K562 (cell line): ENCODE results near the gene CERS6. TPM values are rescaled to one million over a fixed set of nuclear protein-coding genes. Genes with fewer than 3 reads are reported as not detected.

ENCODE experiments used
- CBX1 ChIP-seq: sonication (generic); IDR thresholded peaks from 2 replicates; pipeline ENCODE4 v1.6.1; 2016; ENCODE audit warnings: antibody characterized with exemption, low read depth, mild to moderate bottlenecking
- CBX3 ChIP-seq, 2 experiments: IDR thresholded peaks; 1 replicate in 1 of 2; 2 replicates in 1 of 2; pipeline ENCODE4 v1.6.1; 2012; ENCODE audit warnings: inconsistent platforms in 2 of 2, low read length in 2 of 2, borderline replicate concordance in 1 of 2, control low read depth in 1 of 2
- FOXM1 ChIP-seq, 2 experiments: fragments of 450-650 bp in 1 of 2; sonication (generic) in 1 of 2; formaldehyde crosslinking in 1 of 2; IDR thresholded peaks; 2 replicates each; pipeline versions ENCODE4 v1.6.1 to v1.9.0; 2017 to 2022; ENCODE audit warnings: low read depth in 2 of 2, mild to moderate bottlenecking in 2 of 2, missing genetic modification reagents in 1 of 2, moderate library complexity in 1 of 2
- GABPB1 ChIP-seq: sonication (generic); formaldehyde crosslinking; IDR thresholded peaks from 2 replicates; pipeline ENCODE4 v1.8.0; 2022; ENCODE audit warnings: mild to moderate bottlenecking, missing genetic modification reagents
- GATA2 ChIP-seq: sonication (generic); formaldehyde crosslinking; IDR thresholded peaks from 2 replicates; pipeline ENCODE4 v1.4.0; 2020; ENCODE audit warnings: mild to moderate bottlenecking, missing genetic modification reagents
- MTA2 ChIP-seq: fragments of 450-650 bp; IDR thresholded peaks from 2 replicates; pipeline ENCODE4 v1.6.1; 2016; ENCODE audit warnings: low read depth
- MYBL2 ChIP-seq, 2 experiments: fragments of 450-650 bp in 1 of 2; sonication (generic) in 1 of 2; formaldehyde crosslinking in 1 of 2; IDR thresholded peaks; 2 replicates each; pipeline versions ENCODE4 v1.6.1 to v1.8.1; 2017 to 2022; ENCODE audit warnings: borderline replicate concordance in 1 of 2, inconsistent platforms in 1 of 2, low read depth in 1 of 2, mild to moderate bottlenecking in 1 of 2, missing genetic modification reagents in 1 of 2, moderate library complexity in 1 of 2
- NELFE ChIP-seq: IDR thresholded peaks from 2 replicates; pipeline ENCODE4 v1.6.1; 2011; ENCODE audit warnings: mild to moderate bottlenecking; ENCODE audit not compliant: insufficient read depth, insufficient read length
- PTRF ChIP-seq: fragments of 450-650 bp; IDR thresholded peaks from 2 replicates; pipeline ENCODE4 v1.6.1; 2016; ENCODE audit warnings: mild to moderate bottlenecking, missing genetic modification characterization, missing compliant biosample characterization
- RFX1 ChIP-seq: fragments of 450-650 bp; IDR thresholded peaks from 2 replicates; pipeline ENCODE4 v1.6.1; 2016; ENCODE audit warnings: mild to moderate bottlenecking, moderate library complexity
- RFX5 ChIP-seq: IDR thresholded peaks from 2 replicates; pipeline ENCODE4 v1.6.1; 2011; ENCODE audit warnings: low read depth, mild to moderate bottlenecking, improper control_type of control experiment, low read length
- SETDB1 ChIP-seq: IDR thresholded peaks from one replicate; pipeline ENCODE4 v1.6.1; 2012; ENCODE audit warnings: low read length, control low read depth, inconsistent platforms
- SMARCA5 ChIP-seq: fragments of 450-650 bp; IDR thresholded peaks from 2 replicates; pipeline ENCODE4 v1.6.1; 2016
- TAF9B ChIP-seq: fragments of 450-650 bp; IDR thresholded peaks from 2 replicates; pipeline ENCODE4 v1.6.1; 2018; ENCODE audit warnings: mild to moderate bottlenecking; ENCODE audit not compliant: partially characterized antibody
- TBP ChIP-seq: optimal IDR thresholded peaks from 2 replicates; pipeline ENCODE3; 2011; ENCODE audit warnings: low read depth, low read length, improper control_type of control experiment
- ZNF140 ChIP-seq: fragments of 250-450 bp; sonication (Bioruptor Pico); IDR thresholded peaks from 2 replicates; pipeline ENCODE4 v1.8.0; 2021; ENCODE audit warnings: moderate library complexity, mild to moderate bottlenecking, inconsistent platforms
- ZNF232 ChIP-seq: sonication (generic); formaldehyde crosslinking; IDR thresholded peaks from 2 replicates; pipeline ENCODE4 v1.8.0; 2022; ENCODE audit warnings: mild to moderate bottlenecking, missing genetic modification reagents
- ZNF354B ChIP-seq: fragments of 250-450 bp; sonication (Bioruptor Pico); IDR thresholded peaks from 2 replicates; pipeline ENCODE4 v1.4.0; 2020
- ZNF407 ChIP-seq: fragments of 450-650 bp; IDR thresholded peaks from 2 replicates; pipeline ENCODE4 v1.6.1; 2016; ENCODE audit warnings: low read depth
- ZNF408 ChIP-seq: fragments of 250-450 bp; sonication (Bioruptor Pico); IDR thresholded peaks from 2 replicates; pipeline ENCODE4 v1.4.0; 2020; ENCODE audit warnings: low read depth, mild to moderate bottlenecking, moderate library complexity
- ZNF57 ChIP-seq: fragments of 450-650 bp; formaldehyde crosslinking; IDR thresholded peaks from 2 replicates; pipeline ENCODE4 v1.4.0; 2020; ENCODE audit warnings: mild to moderate bottlenecking, moderate library complexity
- ZNF583 ChIP-seq: fragments of 250-450 bp; sonication (Bioruptor Pico); IDR thresholded peaks from 2 replicates; pipeline ENCODE4 v1.4.0; 2020
- polyA plus RNA-seq, 8 experiments: library from polyadenylated mRNA; depleted of rRNA in 4 of 8; stranded (reverse) in 5 of 8; unstranded in 3 of 8; fragments of >200 nt; fragmentation: Nextera tagmentation in 2 of 8; fragmentation: Illumina TruSeq in 1 of 8; extraction: Ambion mirVana in 2 of 8; extraction: Trizol in 1 of 8; gene quantifications; 2 replicates each; pipeline versions ENCODE4 v1.2.1 to v1.2.3, GENCODE V29; 2011 to 2014; ENCODE audit warnings: inconsistent platforms in 1 of 8, missing spikeins in 1 of 8
- total RNA-seq, 7 experiments: library from RNA; depleted of rRNA in 6 of 7; stranded (reverse); fragments of >200 nt in 6 of 7; fragmentation: Illumina TruSeq in 2 of 7; extraction: Trizol in 2 of 7; gene quantifications; 2 replicates each; pipeline versions ENCODE4 v1.2.1 to v1.2.3, GENCODE V29; 2011 to 2021; ENCODE audit warnings: low replicate concordance in 1 of 7

Gene CERS6
- total and polyA plus RNA-seq, 9 of the 15 experiments (the other 6 are each of a cell fraction or from before 2014, with no cell fraction given) = 1.6 to 13.6 (median 11.4) TPM

GRCh38 chr2:168773719-168774521 is 317.8 kb downstream of the CERS6 start (continued):
- TF ChIP-seq FOXM1 (IDR thresholded peaks at IDR 0.05; ENCODE audit: low read depth) (peak; percentile 98), FOXM1 (CRISPR knock-in tag; IDR thresholded peaks at IDR 0.05; ENCODE audit: low read depth) (no peak), SETDB1 (no peak), RFX1 (no peak), NELFE (no peak), ZNF140 (no peak), CBX3 (IDR thresholded peaks at IDR 0.05; ENCODE audit: borderline replicate concordance in 1 of 2, low read length in 2 of 2) (peak in 1 of 2 experiments; percentile 81; a peak in 2 of 3 replicates), MYBL2 (IDR thresholded peaks at IDR 0.05; ENCODE audit: low read depth) (peak; percentile 86), MYBL2 (CRISPR knock-in tag; IDR thresholded peaks at IDR 0.05; ENCODE audit: borderline replicate concordance) (no peak), PTRF (no peak), ZNF354B (CRISPR knock-in tag) (no peak), GATA2 (CRISPR knock-in tag) (peak; percentile 96), ZNF408 (CRISPR knock-in tag) (no peak), ZNF583 (CRISPR knock-in tag) (peak; percentile 90), CBX1 (0 out of 2 replicates have a peak, but pooled peaks have one; percentile 53), MTA2 (peak; percentile 98), TAF9B (peak; percentile 71), RFX5 (no peak), ZNF232 (CRISPR knock-in tag) (no peak), SMARCA5 (no peak), TBP (peak; percentile 50), ZNF57 (CRISPR knock-in tag) (no peak), GABPB1 (no peak), ZNF407 (no peak; the same call in 1 of the 2 replicates)
